SK-N-MC (cell line): ENCODE results near the gene TMTC1.

ENCODE experiments used
- EZH2 ChIP-seq: fragments of 200-600 bp; sonication (generic); IDR thresholded peaks from one replicate; pipeline ENCODE4 v1.6.1; 2017; ENCODE audit warnings: antibody characterized with exemption
- FOXP2 ChIP-seq: optimal IDR thresholded peaks from 2 replicates; pipeline ENCODE3; 2011; ENCODE audit warnings: mild to moderate bottlenecking, moderate library complexity; ENCODE audit not compliant: insufficient read depth; ENCODE audit errors: extremely low read length, control extremely low read depth
- POLR2AphosphoS5 ChIP-seq: IDR thresholded peaks from 2 replicates; pipeline ENCODE4 v1.6.1; 2012; ENCODE audit warnings: mild to moderate bottlenecking, low read depth, low read length, borderline replicate concordance

- TF ChIP-seq POLR2AphosphoS5 (no peak), EZH2 (no peak), FOXP2 (no peak)
Observed at GRCh38 chr12:29694002-29694401, 89.7 kb downstream of the TMTC1 start.
